GM21786 (cell line): ENCODE data around the gene KLC1.

Experiments used
- ATAC-seq: cut with Tn5 transposase; IDR thresholded peaks from one replicate; pipeline ENCODE4 v1.9.1; 2021; ENCODE audit not compliant: unreplicated experiment

KLC1 gene

DNA sequence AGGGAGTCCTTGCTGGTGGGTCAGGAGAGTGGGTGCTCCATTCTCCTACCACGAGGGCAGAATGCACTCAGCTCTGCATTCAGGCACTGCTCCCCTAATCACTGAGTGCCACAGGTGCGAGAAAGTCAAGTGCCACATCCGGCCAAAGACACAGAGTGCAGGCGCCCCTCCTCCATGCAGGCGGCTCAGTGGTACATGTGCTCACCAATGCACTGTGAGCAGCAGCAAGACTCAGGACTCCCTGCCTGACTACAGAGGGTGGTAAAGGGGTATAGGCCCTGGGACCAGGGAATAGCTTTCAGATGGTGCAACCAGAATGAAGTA lies 119.5 kb downstream of the KLC1 start:
- ATAC-seq, result no peak

DNA sequence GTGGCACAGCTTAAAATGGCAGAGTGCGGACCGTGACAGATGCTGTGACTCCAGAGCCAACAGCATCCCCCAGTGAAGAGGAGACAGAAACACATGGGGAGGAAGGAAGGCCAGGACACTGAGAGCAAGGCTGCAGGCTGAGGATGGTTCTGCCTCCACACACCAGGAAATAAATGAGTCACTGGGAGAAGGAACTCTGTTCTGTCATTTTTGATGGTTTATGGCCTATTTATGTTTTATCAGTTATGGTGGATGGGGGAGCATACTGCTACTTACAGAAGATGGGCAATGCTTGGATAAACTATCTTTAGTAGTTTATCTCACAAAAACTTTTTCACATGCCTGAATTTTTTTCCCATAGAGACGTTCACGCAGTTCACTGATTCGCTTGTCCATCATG lies 120.4 kb downstream of the KLC1 start:
- ATAC-seq, result no peak

DNA sequence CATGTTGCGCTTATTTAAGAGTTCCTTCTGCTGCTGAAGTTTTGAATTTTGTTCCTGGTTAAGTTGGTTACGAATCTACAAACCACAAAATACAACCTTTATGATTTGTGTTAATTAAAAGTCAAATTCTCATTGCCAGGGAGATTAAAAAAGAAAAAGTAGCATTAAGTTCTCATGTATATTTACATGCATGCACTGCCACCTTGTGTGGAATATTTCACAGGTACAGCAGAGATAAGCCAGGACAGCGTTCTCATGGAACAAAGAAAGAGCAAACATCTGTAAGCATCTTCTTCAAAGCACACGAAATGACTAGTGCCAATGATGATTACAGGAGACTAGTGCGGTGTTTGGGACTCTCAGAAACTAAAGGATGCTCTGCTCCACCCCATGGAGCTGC lies 120.8 kb downstream of the KLC1 start:
- no peak for ATAC-seq
